Measurements from ENCODE around the gene NLRP10.

NLRP10 gene

DNA sequence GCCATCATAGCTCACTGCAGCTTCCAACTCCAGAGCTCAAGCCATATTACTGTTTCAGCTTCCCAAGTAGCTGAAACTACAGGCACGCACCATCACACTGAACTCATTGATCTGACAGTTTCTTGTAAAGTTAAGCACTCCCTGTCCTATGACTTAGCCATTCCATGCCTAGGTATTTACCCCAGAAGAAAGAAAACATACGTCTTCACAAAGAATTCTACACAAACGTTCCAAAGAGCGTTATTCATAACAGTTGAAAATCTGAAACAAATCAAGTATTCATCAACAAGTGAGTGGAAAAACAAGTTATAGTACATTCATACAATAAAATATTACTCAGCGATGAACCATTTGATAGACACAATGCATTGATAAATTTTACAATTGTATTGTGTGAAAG is 7.8 kb upstream of the NLRP10 start:
- no peak for DNase-seq

DNA sequence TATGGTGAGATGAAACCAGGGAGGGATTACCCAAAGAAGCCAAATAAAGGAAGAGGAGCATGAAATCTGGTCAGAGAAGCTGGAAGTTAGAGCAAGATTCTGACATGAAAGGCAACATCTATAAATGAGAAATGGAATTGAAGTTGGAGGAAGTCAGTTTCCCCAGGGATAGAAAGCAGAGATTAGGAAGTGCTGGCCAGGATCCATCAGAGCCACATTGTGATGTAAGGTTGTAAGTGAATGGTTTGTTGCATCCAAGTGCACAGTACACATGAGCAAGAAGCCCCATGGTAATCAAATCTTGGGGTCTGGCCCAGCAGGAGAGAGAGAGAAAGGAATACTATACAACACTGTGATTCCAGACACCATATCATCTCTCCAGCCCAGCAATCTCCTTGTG is 6.6 kb upstream of the NLRP10 start:
- no peak for DNase-seq

DNA sequence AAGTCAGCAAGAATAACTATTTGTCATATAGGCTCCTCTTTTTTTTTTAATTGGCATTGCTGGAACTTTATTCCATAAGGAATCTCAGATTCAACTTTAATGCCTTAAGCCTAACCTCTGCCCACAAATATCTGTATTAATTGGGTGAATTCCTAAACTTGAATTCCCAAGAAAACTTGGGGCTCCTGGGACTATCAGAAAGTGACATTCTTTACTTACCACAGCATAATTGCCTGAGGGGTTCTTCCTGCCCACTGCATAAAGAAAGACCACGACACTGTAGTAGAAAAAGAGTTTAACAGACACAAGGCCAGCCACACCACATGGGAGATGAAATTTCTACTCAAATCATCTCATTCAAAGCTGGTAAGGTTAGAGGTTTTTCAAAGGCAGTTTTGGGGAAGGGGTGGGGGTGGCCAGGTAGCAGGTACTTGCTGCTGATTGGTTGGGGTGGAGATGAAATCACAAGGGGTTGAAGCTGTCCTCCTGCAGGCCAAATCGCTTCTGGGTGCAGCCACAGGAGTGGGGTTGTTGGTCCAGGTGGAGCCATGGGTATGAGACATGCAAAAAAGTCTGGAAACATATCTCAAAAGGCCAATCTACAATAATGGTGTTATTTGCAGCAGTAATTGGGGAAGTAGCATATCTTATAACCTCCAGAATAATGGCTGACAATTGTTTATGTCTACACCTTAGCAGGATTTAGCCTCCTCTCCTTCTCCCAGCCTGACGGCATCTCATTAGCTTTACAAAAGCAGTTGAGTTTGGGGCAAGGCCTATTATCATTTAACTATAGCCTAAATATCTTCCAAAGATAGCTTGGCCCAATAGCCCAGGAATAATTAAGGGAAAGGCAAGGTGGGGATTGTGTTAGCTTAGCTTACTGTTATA is 4.8 kb upstream of the NLRP10 start:
- no peak for DNase-seq

DNA sequence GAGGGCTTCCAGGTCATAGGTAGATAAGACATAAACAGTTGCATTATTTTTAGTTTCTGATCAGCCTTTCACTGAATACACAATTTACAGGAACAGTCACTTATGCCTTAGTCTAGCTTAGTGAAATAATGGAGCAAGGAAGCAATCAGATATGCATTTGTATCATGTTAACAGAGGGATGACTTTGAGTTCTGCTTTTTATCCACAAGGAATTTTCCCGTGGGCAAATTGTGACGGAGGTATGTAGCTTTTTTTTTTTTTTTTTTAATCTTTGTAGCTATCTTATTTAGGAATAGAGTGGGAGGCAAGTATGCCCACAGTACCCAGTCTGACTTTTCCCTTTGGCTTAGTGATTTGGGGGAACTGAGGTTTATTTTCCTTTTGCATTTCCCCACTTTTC is 3.4 kb upstream of the NLRP10 start:
- DNase-seq, result no peak

DNA sequence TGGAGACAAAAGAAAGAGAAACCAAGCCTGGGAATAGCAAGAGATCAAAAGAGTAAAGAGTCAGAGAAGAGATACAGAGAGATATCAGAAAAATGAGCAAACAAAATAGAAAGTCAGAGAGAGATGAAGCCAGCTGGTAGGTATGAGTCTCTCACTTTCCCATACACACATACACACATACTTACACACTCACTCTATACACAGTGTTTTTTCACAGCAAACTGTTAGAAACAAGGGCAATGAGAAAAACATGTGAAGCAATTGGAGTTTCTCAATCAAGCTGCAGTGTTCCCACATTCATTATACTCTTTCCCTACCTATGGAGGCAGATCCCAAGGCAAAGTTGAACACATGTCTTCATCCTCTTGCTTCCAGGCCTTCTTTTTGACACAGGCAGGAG is 2.6 kb upstream of the NLRP10 start:
- no peak for DNase-seq

DNA sequence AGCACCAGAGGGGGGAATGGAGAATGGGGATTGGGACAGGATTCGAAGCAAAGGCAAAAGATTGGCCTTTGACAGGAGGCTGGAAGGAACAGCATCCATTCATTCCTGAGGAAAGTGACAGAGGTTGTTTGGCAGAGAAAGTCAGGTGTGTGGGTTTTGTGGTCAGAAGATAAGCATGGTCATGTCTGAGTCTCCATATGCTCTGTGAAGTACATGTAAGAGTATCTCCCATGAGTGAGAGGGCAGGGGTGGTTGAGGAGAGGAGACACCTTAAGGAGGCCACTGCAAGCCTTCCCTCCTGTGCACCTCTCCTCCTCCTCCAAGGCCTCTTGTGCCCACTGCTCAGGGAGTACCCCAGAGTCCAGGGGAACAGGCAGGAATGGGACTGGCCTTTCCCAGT is 1.9 kb upstream of the NLRP10 start:
- DNase-seq, result no peak

DNA sequence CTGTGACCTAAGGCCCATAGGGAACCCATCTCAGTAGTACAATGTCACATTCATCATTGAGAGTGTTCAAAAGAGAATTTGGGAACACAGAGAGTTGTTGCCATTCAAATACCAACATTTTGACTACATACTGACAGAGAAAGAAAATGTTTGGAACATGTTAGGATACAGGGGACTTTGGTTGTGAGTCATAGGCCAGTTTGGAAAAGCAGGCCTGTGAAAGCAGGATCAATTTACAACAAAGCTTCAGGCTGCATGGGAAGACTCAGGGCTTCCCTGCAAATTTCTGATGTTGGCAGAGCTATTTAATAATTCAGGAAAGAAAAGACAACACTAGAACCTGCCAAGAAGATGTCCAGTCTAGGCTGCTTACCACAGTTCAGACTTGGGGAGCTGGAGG is 374 bp downstream of the NLRP10 start:
- DNase-seq, result no peak

DNA sequence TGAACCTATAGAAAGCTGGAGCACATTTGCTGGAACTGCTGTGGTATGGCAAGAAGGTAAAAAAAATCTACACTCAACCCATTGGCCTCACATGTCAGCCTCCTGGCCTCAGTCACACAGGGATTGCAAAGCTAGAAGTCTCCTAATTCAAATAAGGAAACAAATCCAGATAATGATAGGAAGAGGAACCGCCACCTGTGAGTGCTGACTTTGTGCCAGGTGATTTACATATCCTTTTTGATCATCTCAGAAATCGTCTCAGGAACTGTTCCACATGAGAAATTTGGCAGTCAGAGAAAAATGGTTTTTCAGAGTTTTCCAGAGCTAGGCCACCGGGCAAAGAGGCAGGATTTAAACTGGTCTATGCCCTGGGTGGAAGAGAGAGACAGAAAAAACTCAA is 986 bp downstream of the NLRP10 start:
- no peak for DNase-seq

DNA sequence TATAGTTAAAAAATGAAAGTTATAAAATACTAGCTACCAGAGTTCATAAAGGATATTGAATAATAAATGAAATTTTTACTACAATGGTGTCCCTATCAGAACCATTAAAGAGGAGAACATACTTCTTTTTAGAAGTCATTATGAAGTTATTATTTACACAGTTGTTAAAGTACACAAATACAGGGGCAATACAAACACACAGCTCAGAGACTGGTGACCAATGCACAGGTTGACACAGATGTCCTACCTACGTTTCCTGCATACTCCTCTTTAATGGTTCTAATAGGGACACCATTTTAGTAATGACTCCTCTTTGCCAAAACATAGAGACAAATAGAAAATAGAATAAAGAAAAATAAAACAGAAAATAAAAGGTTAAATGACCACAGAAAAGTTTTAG is 10.1 kb downstream of the NLRP10 start:
- DNase-seq, result no peak

DNA sequence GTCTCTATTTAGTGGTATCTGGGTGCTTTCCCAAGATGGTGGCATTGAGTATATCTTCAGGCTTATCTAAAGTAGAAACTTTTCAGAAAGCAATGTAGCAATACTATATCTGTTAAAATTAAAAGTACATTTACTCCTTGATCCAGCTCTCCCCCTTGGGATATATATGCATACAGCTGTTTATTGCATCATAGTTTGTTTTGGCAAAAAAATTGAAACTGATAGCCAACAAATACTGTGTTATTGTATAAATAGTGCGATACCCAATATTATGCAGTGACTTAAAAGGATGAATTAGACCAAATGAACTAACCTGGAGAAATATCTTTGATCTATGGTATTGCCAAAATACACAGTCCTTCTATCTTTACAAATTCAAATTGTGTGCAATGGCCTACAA is 15.3 kb downstream of the NLRP10 start:
- DNase-seq, result no peak

DNA sequence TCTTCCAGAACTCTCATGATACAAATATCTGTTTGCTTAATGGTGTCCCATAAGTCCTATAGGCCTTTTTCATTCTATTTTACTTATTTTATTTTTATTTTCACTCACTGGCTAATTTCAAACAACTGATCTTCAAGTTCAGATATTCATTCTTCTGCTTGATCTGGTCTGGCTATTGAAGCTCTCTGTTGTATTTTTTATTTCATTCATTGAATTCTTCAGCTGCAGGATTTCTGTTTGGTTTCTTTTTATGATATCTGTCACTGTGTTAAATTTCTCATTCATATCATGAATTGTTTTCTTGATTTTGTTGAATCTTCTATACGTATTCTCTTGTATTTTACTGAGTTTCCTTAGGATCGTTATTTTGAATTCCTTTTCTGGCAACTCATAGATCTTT is 21.1 kb downstream of the NLRP10 start:
- no peak for DNase-seq

DNA sequence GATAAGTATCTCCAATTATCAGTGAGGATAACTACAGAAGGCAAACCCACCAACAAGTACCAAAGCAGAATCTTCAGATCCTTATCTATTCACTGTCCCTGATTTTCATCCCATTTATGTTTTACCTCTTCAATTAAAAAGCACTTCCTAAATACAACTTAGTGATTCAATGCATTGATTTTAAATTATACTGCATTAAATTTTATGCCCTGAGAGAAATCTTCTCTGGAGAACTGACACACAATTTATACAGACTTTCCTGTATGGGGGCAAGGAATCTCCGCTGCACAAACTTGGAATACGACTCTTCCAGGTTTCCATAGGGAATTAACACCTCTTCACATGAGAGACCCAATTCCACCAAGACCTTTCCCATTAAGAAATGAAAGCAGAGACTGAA is 23.6 kb downstream of the NLRP10 start, which contains the start of gene OR10A3:
TSS of gene OR10A3 (minus strand) at position 101 of the 400 bp plus-strand sequence. CDS start 2,188 bp downstream, outside the sequence.
- DNase-seq, result no peak

DNA sequence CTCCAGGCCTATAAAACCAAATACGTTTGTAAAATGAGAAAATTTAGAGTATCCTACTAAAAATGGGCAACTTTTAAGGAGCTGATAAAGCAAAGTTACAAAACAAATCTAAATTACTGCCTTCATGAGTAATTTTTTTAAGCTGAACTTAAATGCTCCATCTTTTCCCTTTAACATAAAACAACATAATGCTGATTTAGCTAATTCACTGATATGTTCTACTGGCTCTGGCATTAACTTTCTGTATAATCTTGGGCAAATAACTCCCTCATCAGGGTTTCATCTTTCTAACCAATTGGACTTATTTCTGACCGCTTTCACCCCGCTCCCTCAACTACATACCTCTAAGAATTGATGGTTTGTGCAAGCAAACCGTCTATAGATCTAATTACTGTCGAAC is 24.1 kb downstream of the NLRP10 start:
- DNase-seq, result no peak

DNA sequence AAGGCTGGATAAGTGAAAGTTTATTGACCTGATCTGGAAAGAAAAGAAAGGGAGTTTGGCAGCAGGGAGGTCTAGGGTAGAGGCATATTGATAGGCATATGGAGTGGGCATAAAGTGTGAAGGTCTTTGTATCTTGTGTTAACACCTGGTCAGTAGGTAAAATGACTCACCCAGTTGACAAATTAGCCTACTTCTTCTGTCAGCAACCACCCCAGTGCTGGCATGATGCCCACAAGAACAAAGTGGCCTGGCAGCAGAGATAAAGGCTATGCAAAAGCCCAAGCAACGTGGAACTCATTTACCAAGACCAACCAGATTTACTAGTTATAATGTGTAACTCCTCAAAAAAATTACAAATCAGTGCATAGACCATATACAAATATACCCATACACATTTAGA is 28.6 kb downstream of the NLRP10 start:
- DNase-seq, result no peak

DNA sequence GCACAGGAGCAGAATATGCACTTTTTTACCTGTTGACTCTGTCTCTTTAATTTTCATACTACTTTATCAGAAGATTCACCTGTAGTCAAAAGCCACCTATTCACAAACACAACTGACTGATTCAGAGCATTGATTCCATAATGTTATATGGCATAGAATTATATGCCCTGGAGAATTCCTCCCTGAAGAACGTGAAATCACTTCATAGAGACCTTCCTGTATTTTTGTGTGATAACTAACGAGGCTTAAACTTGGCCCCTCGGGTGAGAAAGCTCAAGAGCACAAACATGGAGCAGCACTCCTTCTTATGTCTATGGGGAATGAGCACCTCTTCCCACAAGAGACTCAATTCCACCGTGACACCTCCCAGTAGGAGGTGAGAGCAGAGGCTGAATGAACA is 34.1 kb downstream of the NLRP10 start, which contains the start of gene OR10A6:
TSS of gene OR10A6 (minus strand) at position 101 of the 400 bp plus-strand sequence. CDS start 2,606 bp downstream, outside the sequence.
- DNase-seq, result no peak

DNA sequence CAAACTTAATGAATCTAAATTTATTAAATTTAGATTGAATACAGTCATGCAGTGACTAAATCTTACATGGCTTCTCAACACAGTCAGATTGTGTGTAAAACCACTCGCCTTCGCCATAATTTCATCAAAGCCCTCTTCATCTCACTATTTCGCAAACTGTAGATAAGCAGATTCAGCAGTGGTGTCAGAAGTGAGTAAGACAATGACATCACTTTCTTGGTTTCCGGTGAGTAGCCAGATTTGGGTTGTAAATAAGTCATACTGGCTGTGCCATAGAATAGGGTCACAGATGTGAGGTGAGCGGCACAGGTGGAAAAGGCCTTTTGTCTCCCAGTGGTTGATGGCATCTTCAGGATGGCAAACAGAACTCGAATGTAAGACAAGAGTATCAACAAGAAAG is 37.6 kb downstream of the NLRP10 start:
- no peak for DNase-seq

DNA sequence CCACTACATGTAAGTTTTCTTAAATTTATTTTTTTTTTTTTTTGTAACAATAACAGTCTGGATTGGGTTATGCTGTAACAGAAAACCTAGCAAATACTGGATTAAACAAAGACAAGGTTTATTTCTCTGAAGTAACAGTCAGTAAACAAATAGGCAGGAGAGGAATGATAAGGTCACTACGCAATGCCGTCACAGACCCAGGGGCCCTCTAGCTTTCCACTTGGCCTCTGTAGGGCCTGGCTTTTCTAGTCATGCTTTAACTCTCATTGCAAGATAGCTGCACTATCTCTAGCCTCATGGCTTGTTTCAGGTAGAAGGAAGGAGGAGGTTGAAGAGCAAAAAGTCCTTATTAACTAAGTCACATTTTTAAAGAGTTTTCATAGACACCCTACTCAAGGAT is 40.7 kb downstream of the NLRP10 start:
- no peak for DNase-seq

DNA sequence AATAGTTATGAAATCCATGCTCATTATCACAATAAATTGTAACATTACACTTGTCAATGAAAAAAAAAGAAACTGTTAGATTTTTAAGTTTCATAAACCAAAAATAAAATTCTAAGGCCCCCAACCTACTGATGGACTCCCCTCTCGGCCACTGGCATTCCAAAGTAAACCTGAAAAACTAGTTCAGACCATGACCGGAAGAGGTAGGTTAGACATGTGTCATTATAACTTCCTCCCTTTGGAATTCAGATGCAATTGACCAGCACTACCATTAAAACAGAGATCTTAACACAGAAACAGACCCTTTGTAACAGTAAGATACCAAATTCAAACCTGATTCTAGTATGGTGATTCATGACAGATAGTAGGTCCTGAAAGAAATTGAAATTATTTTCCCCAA is 47.1 kb downstream of the NLRP10 start:
- DNase-seq, result no peak
